Urinary bladder (tissue), 4 donors: ENCODE measurements around the gene CSTF2. TPM values are rescaled to one million over a fixed set of nuclear protein-coding genes. Genes with fewer than 3 reads are reported as not detected.

Source experiments
- DNase-seq: peaks from one replicate; pipeline ENCODE4 v3.0.0-alpha.2; 2015; ENCODE audit errors: extremely low spot score
- H3K27ac ChIP-seq: one replicate; pipeline ENCODE4 v1.5.1; 2013; ENCODE audit warnings: low read depth, mild to moderate bottlenecking, moderate library complexity
- H3K36me3 ChIP-seq: one replicate; pipeline ENCODE4 v1.6.1; 2013; ENCODE audit warnings: mild to moderate bottlenecking, moderate library complexity; ENCODE audit not compliant: insufficient read depth
- H3K4me1 ChIP-seq: one replicate; pipeline ENCODE4 v1.6.1; 2013; ENCODE audit warnings: mild to moderate bottlenecking, moderate library complexity; ENCODE audit not compliant: insufficient read depth
- H3K4me3 ChIP-seq: one replicate; pipeline ENCODE4 v1.5.1; 2013; ENCODE audit warnings: low read depth, low read length
- WGBS: extraction: QIAGEN DNeasy Blood & Tissue Kit; methylation state at CpG from one replicate; pipeline ENCODE4 v1.1.7; 2013; 5-methylcytosine and 5-hydroxymethylcytosine counted together
- polyA plus RNA-seq: library from polyadenylated mRNA; stranded (reverse); fragments of 200-250 nt; gene quantifications from one replicate; pipeline ENCODE4 v1.2.3, GENCODE V29; 2013
- total RNA-seq: library from RNA; depleted of rRNA; stranded (reverse); fragments of >200 nt; gene quantifications from one replicate; pipeline ENCODE4 v1.2.3, GENCODE V29; 2014
- donor health status: healthy with polysubstance abuse.
- donor health status: healthy.

CSTF2 gene
- total and polyA plus RNA-seq, 2 donors, result 8.6 to 10.4 TPM

- DNase-seq, result no peak
- no peaks in the 10 kb centered on the region for H3K4me1 ChIP-seq
- 96% methylated on average over 9 of the region's 9 CpGs for WGBS
- H3K36me3 ChIP-seq, result peaks cover 6% of the 10 kb centered on the region
- H3K4me3 ChIP-seq, result no peak overlapping the region
- no peak overlapping the region for H3K27ac ChIP-seq
Measured at GRCh38 chrX:100831219-100831946, 11.2 kb downstream of the CSTF2 start.

DNA sequence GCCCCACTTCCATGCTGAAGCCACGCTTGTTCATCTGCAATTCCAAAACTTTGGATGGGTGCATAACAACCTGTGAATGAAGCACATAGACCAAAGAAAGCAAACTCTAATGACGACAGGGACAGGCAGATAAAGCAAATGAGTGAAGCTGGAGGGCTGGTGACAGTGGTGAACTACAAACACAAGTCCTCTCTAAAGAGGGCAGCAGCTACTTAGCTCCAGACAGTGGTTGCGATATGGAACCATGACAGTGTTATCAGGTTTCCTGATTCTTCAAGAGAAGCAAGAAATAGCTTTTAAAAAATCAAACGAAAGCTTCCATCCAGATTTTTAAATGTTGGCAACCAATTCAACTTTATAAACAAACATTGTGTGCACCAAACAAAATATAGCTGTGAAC, 30.1 kb downstream of the CSTF2 start:
- no peak for DNase-seq
- H3K36me3 ChIP-seq, result no peaks in the 10 kb centered on the region
- H3K4me1 ChIP-seq, result no peaks in the 10 kb centered on the region
- no peak overlapping the region for H3K4me3 ChIP-seq
- WGBS, result 60% methylated on average over 4 of the region's 4 CpGs
- H3K27ac ChIP-seq, result no peak overlapping the region

DNA sequence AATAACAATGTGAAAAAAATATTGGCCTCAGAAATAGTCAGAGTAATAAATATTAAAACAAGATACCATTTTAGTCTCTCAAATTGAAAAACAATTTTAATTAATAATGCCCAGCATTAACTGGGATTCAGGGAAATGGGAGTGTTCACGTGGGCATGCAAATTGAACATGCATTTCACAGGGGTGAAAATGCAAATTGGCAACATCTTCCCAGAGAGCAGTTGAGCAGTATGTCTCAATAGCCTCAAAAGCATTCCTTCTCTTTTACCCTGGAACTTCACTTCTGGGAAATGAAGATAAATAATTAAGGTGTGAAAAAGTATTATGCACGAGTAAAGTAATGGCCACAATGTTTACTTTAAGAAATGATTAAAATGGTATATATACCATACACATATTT, 32.6 kb downstream of the CSTF2 start:
- Histone ChIP-seq H3K4me3 (no peak overlapping the region), H3K27ac (no peak overlapping the region), H3K4me1 (no peaks in the 10 kb centered on the region), H3K36me3 (no peaks in the 10 kb centered on the region)
- no peak for DNase-seq
- WGBS, result 61% methylated on average over 2 of the region's 2 CpGs

DNA sequence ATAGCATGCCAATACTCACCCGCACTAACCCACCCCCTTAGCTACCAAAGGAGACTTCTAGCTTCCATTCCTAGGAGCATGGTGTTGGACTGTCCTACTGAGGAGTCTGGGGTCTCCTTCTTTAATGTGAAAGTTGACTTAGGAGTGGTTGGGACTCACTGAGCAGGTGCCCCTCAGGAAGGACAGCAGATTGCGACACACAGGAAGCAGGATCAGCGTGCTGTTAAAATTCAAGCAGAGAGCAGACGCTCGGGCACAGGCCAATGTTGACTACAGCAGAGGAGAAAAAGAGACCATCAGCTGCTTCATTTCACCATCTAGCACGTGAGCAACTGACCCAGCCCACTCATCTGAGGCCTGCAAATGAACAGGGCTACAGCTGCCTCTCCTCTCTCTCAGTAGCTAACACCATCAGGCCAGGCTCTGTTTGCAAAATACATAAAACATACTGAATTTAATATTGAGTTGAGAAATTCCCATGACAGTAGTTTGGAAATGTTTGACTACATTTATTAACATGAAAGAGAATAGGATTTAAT, 43.2 kb downstream of the CSTF2 start:
- 43% methylated on average over 6 of the region's 6 CpGs for WGBS
- DNase-seq, result no peak
- no peak overlapping the region for H3K4me3 ChIP-seq
- H3K36me3 ChIP-seq, result no peaks in the 10 kb centered on the region
- H3K27ac ChIP-seq, result no peak overlapping the region
- no peaks in the 10 kb centered on the region for H3K4me1 ChIP-seq

DNA sequence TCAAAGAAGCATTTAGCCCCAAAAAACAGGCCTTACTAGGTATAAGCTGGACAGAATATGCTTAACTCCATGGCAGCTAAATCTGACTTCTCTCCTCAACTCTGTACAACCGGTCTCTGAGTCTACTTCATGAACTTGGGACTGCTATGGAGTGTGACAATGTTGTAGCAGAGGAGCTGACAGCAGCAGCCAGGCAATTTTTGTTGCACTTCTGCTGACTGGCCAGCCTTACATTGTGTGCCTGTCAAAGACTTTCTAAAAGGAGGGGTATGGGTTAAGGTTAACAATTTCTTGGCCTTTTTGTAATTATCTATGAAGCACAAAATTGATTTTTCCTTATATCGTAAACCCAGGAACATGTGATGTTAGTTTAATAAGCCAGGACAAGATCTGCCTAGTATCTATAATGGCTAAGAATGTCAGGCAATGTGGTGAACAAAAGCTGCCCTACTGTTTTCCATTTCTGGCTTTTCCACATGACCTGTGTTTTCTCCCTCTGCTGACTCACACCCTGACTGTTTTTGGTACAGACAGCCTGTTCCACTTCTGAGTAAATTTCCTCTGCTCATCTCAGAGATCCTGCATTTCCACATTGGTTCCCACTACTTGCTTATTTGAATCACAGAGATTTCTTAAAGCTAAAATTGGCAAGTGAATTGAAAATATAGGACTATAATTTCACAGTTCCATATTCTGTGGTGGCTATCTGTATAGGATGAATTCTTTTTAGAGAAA, 44.6 kb downstream of the CSTF2 start:
- Histone ChIP-seq H3K36me3 (no peaks in the 10 kb centered on the region), H3K4me1 (no peaks in the 10 kb centered on the region), H3K4me3 (no peak overlapping the region), H3K27ac (peak overlapping the region; percentile 16)
- 62% methylated on average over 2 of the region's 2 CpGs for WGBS
- DNase-seq, result no peak

- Histone ChIP-seq H3K4me3 (no peak overlapping the region), H3K36me3 (no peaks in the 10 kb centered on the region), H3K4me1 (no peaks in the 10 kb centered on the region), H3K27ac (no peak overlapping the region)
- 82% methylated on average over 2 of the region's 2 CpGs for WGBS
- DNase-seq, result no peak
Measured at GRCh38 chrX:100868273-100868672, 48.1 kb downstream of the CSTF2 start.

- no peaks in the 10 kb centered on the region for H3K4me1 ChIP-seq
- WGBS, result 57% methylated on average over 5 of the region's 5 CpGs
- DNase-seq, result no peak
- no peaks in the 10 kb centered on the region for H3K36me3 ChIP-seq
- H3K4me3 ChIP-seq, result no peak overlapping the region
- H3K27ac ChIP-seq, result no peak overlapping the region
Measured at GRCh38 chrX:100870527-100870926, 50.3 kb downstream of the CSTF2 start.

DNA sequence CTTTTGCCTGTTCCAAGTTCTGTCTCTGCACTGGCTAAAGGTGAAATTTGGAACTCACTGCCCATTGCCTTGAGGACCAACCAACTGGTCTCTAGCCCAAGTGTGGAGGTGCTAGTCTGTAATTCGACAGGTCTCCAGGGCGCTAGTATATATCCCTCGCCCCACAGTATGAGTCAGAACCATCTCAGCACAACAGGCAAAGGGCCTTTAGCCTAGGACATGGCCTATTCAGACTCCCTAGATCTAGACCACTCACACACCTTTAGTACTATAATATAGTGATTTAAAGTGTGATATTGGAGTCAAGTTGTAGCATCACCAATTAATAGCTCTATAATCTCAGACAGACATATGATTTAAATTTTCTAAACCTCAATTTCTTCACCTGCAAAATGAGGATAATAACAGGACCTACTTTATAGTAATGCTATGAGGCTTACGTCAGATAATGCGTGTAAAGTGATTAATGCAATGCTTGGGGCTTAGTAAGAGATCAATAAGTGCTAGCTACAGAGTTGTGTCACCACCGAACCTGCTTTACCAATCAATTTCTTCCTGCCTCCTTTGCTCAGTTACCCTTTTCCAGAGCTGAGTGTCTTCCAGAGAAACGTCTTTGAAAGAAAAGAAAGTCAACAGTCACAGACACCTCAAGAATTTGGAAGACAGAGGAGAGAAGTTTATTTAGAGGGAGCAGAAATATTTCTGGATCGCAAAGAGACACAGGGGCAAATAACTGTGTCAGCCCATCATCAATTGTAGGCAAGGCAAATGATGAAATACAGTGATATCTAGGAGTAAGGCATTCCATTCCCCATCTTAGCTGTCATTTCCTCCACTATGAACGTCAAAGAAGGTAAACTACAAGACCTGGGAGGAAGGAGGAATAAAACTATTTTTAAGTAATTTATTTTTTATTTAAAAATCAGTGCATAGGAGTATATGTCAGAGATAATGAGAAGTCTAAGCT, 51.7 kb downstream of the CSTF2 start:
- Histone ChIP-seq H3K27ac (no peak overlapping the region), H3K36me3 (no peaks in the 10 kb centered on the region)
- WGBS, result 72% methylated on average over 9 of the region's 9 CpGs

DNA sequence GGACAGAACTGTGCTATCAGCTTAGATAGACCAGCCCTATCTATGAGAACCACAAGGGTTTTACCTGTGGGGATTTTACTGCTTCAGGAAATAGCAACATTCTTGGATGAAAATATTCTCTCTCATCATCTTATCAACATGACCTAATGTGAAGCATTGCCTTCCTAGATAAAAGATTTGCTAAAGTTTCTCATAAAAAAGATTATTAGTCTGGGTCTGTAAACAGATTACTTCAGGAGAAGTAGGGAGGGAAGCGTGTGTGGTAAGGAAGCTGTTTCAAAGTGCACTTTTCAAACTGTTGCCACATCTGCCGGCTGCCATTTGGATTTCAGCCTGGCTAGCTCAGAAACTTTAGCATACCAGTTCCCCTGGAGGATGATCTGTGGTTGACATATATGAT, 54.1 kb downstream of the CSTF2 start, which contains the start of gene NOX1:
NOX1 (minus strand) TSS at position 35 of the 400 bp plus-strand sequence. CDS start 220 bp downstream, outside the sequence.
- WGBS, result 18% methylated on average over 2 of the region's 2 CpGs
- no peak within 1 kb of the TSS for H3K4me3 ChIP-seq
- no peaks in the 10 kb centered on the region for H3K4me1 ChIP-seq
- DNase-seq, result no peak
- no peaks in the 10 kb centered on the region for H3K36me3 ChIP-seq
- H3K27ac ChIP-seq, result no peak within 1 kb of the TSS

More for the DNA sequence above, 51.7 kb downstream of the CSTF2 start:
- Histone ChIP-seq H3K4me1 (no peaks in the 10 kb centered on the region), H3K4me3 (no peak overlapping the region)
- no peak for DNase-seq

GRCh38 chrX:100880368-100880767, 60.2 kb downstream of the CSTF2 start:
- no peak for DNase-seq
- H3K36me3 ChIP-seq, result no peaks in the 10 kb centered on the region
- 40% methylated on average over 2 of the region's 2 CpGs for WGBS

DNA sequence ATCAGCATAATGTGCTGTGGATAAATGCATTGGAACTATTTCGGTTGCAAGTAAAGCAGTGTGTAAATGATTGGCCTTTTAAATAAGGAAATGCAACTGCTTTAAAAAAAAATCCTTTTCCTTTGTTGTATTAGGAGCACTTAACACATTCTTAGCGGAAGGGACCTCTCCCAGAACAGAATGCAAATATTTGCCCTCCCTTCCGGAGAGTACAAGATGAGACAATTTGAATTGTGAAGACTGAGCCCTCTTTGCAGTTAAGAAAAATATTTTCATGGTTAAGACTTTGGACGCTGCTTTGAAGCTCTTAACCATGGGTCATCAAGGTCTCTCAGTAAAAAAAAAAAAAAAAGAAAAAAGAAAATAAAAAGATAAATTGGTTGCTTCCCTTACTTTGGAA, 63.5 kb downstream of the CSTF2 start:
- WGBS, result 57% methylated on average over 4 of the region's 4 CpGs

More at GRCh38 chrX:100880368-100880767, 60.2 kb downstream of the CSTF2 start:
- Histone ChIP-seq H3K4me3 (no peak overlapping the region), H3K4me1 (no peaks in the 10 kb centered on the region), H3K27ac (no peak overlapping the region)

More for the DNA sequence above, 63.5 kb downstream of the CSTF2 start:
- H3K27ac ChIP-seq, result no peak overlapping the region
- DNase-seq, result no peak
- no peaks in the 10 kb centered on the region for H3K4me1 ChIP-seq
- H3K4me3 ChIP-seq, result no peak overlapping the region
- H3K36me3 ChIP-seq, result no peaks in the 10 kb centered on the region
